Liver (tissue), 9 donors: ENCODE results near the gene CAST. TPM values are rescaled to one million over a fixed set of nuclear protein-coding genes. Genes with fewer than 3 reads are reported as not detected.

Experiments
- DNase-seq: peaks from one replicate; pipeline ENCODE4 v3.0.0-alpha.2; 2017; ENCODE audit warnings: low spot score
- H3K27ac ChIP-seq, 2 donors: one replicate each; pipeline ENCODE4 v1.7.0; 2013; ENCODE audit warnings: inconsistent platforms in 2 of 2, low read length in 2 of 2, control low read depth in 1 of 2, low read depth in 1 of 2, mild to moderate bottlenecking in 1 of 2
- H3K27me3 ChIP-seq, 4 donors: one replicate each; pipeline versions ENCODE4 v1.6.1 to v1.7.0; 2013; ENCODE audit warnings: low read length in 3 of 4, inconsistent platforms in 1 of 4, mild to moderate bottlenecking in 1 of 4, moderate library complexity in 1 of 4; ENCODE audit not compliant: control insufficient read depth in 4 of 4, insufficient read depth in 4 of 4
- H3K36me3 ChIP-seq, 4 donors: one replicate each; pipeline versions ENCODE4 v1.6.1 to v1.7.0; 2013; ENCODE audit warnings: low read length in 3 of 4, mild to moderate bottlenecking in 3 of 4, low read depth in 1 of 4, moderate library complexity in 1 of 4; ENCODE audit not compliant: control insufficient read depth in 4 of 4, insufficient read depth in 3 of 4
- H3K4me1 ChIP-seq, 4 donors: one replicate each; pipeline versions ENCODE4 v1.6.1 to v1.7.0; 2013; ENCODE audit warnings: low read length in 3 of 4, mild to moderate bottlenecking in 3 of 4, moderate library complexity in 1 of 4; ENCODE audit not compliant: control insufficient read depth in 4 of 4, insufficient read depth in 4 of 4
- H3K4me3 ChIP-seq, 3 donors: one replicate each; pipeline versions ENCODE4 v1.6.1 to v1.7.0; 2013; ENCODE audit warnings: low read length in 3 of 3, control low read depth in 1 of 3, low read depth in 1 of 3, mild to moderate bottlenecking in 1 of 3
- H3K9ac ChIP-seq, 2 donors: one replicate each; pipeline ENCODE4 v1.7.0; 2013; ENCODE audit warnings: low read length in 2 of 2, mild to moderate bottlenecking in 2 of 2, moderate library complexity in 2 of 2, control low read depth in 1 of 2, low read depth in 1 of 2
- H3K9me3 ChIP-seq, 4 donors: one replicate each; pipeline versions ENCODE4 v1.6.1 to v1.7.0; 2013; ENCODE audit warnings: low read length in 3 of 4; ENCODE audit not compliant: control insufficient read depth in 4 of 4
- EGR1 ChIP-seq, 2 donors: IDR thresholded peaks; 2 replicates each; pipeline ENCODE4 v1.6.1; 2016 to 2018; ENCODE audit warnings: antibody characterized with exemption in 2 of 2, low read depth in 2 of 2
- FOXA1 ChIP-seq: IDR thresholded peaks from 2 replicates; pipeline ENCODE4 v1.6.1; 2016; ENCODE audit warnings: antibody characterized with exemption
- FOXA2 ChIP-seq: IDR thresholded peaks from 2 replicates; pipeline ENCODE4 v1.6.1; 2016; ENCODE audit warnings: antibody characterized with exemption
- GABPA ChIP-seq, 2 donors: IDR thresholded peaks in 1 of 2; conservative IDR thresholded peaks in 1 of 2; 2 replicates each; pipeline ENCODE4 v1.6.1; 2016; ENCODE audit warnings: antibody characterized with exemption in 2 of 2, mild to moderate bottlenecking in 1 of 2, moderate library complexity in 1 of 2
- HNF4A ChIP-seq, 2 donors: conservative IDR thresholded peaks; 2 replicates each; pipeline ENCODE4 v1.6.1; 2016; ENCODE audit warnings: antibody characterized with exemption in 2 of 2, mild to moderate bottlenecking in 2 of 2
- HNF4G ChIP-seq: IDR thresholded peaks from 2 replicates; pipeline ENCODE4 v1.6.1; 2016; ENCODE audit warnings: antibody characterized with exemption
- JUND ChIP-seq, 2 donors: IDR thresholded peaks; 2 replicates each; pipeline ENCODE4 v1.6.1; 2016; ENCODE audit warnings: antibody characterized with exemption in 2 of 2
- NR2F2 ChIP-seq: IDR thresholded peaks from 2 replicates; pipeline ENCODE4 v1.6.1; 2016; ENCODE audit warnings: antibody characterized with exemption
- RXRA ChIP-seq, 2 donors: IDR thresholded peaks; 2 replicates each; pipeline ENCODE4 v1.6.1; 2017 to 2018; ENCODE audit warnings: antibody characterized with exemption in 2 of 2, mild to moderate bottlenecking in 1 of 2
- SP1 ChIP-seq: IDR thresholded peaks from 2 replicates; pipeline ENCODE4 v1.6.1; 2018; ENCODE audit warnings: antibody characterized with exemption, mild to moderate bottlenecking
- TAF1 ChIP-seq: conservative IDR thresholded peaks from 2 replicates; pipeline ENCODE4 v1.6.1; 2016; ENCODE audit warnings: antibody characterized with exemption, mild to moderate bottlenecking
- YY1 ChIP-seq: IDR thresholded peaks from 2 replicates; pipeline ENCODE4 v1.6.1; 2016; ENCODE audit warnings: antibody characterized with exemption, mild to moderate bottlenecking
- WGBS: extraction: QIAGEN DNeasy Blood & Tissue Kit; methylation state at CpG from one replicate; pipeline ENCODE4 v1.1.7; 2013; 5-methylcytosine and 5-hydroxymethylcytosine counted together
- polyA plus RNA-seq, 2 donors: library from polyadenylated mRNA; stranded (reverse) in 1 of 2; unstranded in 1 of 2; fragments of 200-250 nt in 1 of 2; fragments of >200 nt in 1 of 2; fragmentation: Nextera tagmentation in 1 of 2; extraction: Ambion mirVana in 1 of 2; gene quantifications; one replicate each; pipeline versions ENCODE4 v1.2.1 to v1.2.3, GENCODE V29; 2013 to 2015
- total RNA-seq, 2 donors: library from RNA; depleted of rRNA; stranded (reverse); fragments of >200 nt; gene quantifications; one replicate each; pipeline ENCODE4 v1.2.3, GENCODE V29; 2014
- TF ChIP-seq, protein P1 (sequence below): IDR thresholded peaks from 2 replicates; pipeline ENCODE4 v1.6.1; 2016; ENCODE audit warnings: antibody characterized with exemption, mild to moderate bottlenecking
- TF ChIP-seq, protein P2 (sequence below): IDR thresholded peaks from 2 replicates; pipeline ENCODE4 v1.6.1; 2016; ENCODE audit warnings: antibody characterized with exemption
- TF ChIP-seq, protein P3 (sequence below): IDR thresholded peaks from 2 replicates; pipeline ENCODE4 v1.6.1; 2016; ENCODE audit warnings: antibody characterized with exemption
- TF ChIP-seq, protein P4 (sequence below): fragments of 150-350 bp; IDR thresholded peaks from 2 replicates; pipeline ENCODE4 v1.5.1; 2017; ENCODE audit warnings: improper control_type of control experiment, low read depth, low read length; ENCODE audit not compliant: missing input control
- TF ChIP-seq, protein P5 (sequence below): IDR thresholded peaks from 2 replicates; pipeline ENCODE4 v1.6.1; 2016; ENCODE audit warnings: antibody characterized with exemption
- donor health status: healthy.
- donor health status: healthy.
- donor health status: healthy.
- donor health status: healthy.
- donor health status: healthy.

The CAST gene
- total and polyA plus RNA-seq, 4 donors = 43.3 to 126 (median 81.0) TPM

DNA sequence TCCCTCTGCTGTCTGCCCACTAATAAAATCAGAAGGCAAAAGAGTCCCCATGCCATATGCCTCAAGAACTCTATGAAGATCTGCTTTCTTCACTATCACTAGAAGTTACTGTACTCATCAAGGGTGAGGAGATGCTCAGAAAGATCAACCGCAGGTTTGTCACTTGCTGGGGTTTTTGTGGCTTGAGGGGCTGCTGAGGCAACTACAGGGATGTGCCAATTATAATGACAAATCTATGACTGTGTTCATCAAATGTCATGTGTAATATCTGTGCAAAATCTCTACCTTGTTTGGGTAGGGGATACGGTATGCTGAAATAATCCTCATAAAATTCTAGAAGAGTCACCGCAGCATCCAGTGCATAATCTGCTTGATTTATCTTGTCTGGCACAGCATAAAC, 132.6 kb downstream of the CAST start (continued):
- TF ChIP-seq, protein P1, sequence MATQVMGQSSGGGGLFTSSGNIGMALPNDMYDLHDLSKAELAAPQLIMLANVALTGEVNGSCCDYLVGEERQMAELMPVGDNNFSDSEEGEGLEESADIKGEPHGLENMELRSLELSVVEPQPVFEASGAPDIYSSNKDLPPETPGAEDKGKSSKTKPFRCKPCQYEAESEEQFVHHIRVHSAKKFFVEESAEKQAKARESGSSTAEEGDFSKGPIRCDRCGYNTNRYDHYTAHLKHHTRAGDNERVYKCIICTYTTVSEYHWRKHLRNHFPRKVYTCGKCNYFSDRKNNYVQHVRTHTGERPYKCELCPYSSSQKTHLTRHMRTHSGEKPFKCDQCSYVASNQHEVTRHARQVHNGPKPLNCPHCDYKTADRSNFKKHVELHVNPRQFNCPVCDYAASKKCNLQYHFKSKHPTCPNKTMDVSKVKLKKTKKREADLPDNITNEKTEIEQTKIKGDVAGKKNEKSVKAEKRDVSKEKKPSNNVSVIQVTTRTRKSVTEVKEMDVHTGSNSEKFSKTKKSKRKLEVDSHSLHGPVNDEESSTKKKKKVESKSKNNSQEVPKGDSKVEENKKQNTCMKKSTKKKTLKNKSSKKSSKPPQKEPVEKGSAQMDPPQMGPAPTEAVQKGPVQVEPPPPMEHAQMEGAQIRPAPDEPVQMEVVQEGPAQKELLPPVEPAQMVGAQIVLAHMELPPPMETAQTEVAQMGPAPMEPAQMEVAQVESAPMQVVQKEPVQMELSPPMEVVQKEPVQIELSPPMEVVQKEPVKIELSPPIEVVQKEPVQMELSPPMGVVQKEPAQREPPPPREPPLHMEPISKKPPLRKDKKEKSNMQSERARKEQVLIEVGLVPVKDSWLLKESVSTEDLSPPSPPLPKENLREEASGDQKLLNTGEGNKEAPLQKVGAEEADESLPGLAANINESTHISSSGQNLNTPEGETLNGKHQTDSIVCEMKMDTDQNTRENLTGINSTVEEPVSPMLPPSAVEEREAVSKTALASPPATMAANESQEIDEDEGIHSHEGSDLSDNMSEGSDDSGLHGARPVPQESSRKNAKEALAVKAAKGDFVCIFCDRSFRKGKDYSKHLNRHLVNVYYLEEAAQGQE = no peak
- TF ChIP-seq HNF4G = no peak
- no peak for TF ChIP-seq FOXA2
- TF ChIP-seq NR2F2 = no peak
- no peak for TF ChIP-seq RXRA (IDR thresholded peaks at IDR 0.05)
- no peak for TF ChIP-seq FOXA1
- no peak for TF ChIP-seq HNF4A (conservative IDR thresholded peaks at IDR 0.05)

DNA sequence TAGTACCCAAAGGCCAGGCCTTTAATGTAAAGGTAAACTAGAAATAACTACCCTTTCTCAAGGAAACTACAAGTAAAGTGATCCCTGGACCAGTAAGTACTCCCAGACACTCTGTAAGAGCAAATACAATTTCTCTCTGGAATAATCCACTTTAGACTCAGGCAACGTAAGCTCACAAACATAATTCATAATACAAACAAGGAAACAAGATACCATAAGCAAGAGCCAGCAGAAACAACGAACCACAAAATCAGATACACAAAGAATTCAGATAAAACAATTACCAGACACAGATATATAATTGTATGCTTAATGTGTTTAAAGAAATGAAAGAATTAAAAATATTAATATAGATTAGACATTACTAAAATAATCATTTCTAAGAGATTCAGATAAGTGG, 133.4 kb downstream of the CAST start:
- WGBS = 95% methylated on average over 2 of the region's 2 CpGs
- no peaks in the 10 kb centered on the region for H3K4me1 ChIP-seq
- H3K27ac ChIP-seq = no peak overlapping the region
- TF ChIP-seq GABPA (IDR thresholded peaks at IDR 0.05 in 1 of 2, conservative IDR thresholded peaks at IDR 0.05 in 1 of 2) = no peak
- TF ChIP-seq, protein P2, sequence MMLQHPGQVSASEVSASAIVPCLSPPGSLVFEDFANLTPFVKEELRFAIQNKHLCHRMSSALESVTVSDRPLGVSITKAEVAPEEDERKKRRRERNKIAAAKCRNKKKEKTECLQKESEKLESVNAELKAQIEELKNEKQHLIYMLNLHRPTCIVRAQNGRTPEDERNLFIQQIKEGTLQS = no peak
- no peak for TF ChIP-seq YY1
- no peak for TF ChIP-seq SP1
- TF ChIP-seq, protein P1 = no peak
- TF ChIP-seq EGR1 (IDR thresholded peaks at IDR 0.05; ENCODE audit: low read depth in 2 of 2) = no peak
- TF ChIP-seq, protein P3, sequence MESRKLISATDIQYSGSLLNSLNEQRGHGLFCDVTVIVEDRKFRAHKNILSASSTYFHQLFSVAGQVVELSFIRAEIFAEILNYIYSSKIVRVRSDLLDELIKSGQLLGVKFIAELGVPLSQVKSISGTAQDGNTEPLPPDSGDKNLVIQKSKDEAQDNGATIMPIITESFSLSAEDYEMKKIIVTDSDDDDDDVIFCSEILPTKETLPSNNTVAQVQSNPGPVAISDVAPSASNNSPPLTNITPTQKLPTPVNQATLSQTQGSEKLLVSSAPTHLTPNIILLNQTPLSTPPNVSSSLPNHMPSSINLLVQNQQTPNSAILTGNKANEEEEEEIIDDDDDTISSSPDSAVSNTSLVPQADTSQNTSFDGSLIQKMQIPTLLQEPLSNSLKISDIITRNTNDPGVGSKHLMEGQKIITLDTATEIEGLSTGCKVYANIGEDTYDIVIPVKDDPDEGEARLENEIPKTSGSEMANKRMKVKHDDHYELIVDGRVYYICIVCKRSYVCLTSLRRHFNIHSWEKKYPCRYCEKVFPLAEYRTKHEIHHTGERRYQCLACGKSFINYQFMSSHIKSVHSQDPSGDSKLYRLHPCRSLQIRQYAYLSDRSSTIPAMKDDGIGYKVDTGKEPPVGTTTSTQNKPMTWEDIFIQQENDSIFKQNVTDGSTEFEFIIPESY = no peak
- no peak for TF ChIP-seq HNF4A (conservative IDR thresholded peaks at IDR 0.05)
- no peak for TF ChIP-seq JUND (IDR thresholded peaks at IDR 0.05)
- no peak for TF ChIP-seq NR2F2
- TF ChIP-seq HNF4G = no peak
- TF ChIP-seq FOXA2 = no peak
- no peak for TF ChIP-seq TAF1
- TF ChIP-seq, protein P4, sequence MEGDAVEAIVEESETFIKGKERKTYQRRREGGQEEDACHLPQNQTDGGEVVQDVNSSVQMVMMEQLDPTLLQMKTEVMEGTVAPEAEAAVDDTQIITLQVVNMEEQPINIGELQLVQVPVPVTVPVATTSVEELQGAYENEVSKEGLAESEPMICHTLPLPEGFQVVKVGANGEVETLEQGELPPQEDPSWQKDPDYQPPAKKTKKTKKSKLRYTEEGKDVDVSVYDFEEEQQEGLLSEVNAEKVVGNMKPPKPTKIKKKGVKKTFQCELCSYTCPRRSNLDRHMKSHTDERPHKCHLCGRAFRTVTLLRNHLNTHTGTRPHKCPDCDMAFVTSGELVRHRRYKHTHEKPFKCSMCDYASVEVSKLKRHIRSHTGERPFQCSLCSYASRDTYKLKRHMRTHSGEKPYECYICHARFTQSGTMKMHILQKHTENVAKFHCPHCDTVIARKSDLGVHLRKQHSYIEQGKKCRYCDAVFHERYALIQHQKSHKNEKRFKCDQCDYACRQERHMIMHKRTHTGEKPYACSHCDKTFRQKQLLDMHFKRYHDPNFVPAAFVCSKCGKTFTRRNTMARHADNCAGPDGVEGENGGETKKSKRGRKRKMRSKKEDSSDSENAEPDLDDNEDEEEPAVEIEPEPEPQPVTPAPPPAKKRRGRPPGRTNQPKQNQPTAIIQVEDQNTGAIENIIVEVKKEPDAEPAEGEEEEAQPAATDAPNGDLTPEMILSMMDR = no peak
- no peak for TF ChIP-seq FOXA1
- TF ChIP-seq, protein P5, sequence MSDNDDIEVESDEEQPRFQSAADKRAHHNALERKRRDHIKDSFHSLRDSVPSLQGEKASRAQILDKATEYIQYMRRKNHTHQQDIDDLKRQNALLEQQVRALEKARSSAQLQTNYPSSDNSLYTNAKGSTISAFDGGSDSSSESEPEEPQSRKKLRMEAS = no peak
- no peaks in the 10 kb centered on the region for H3K27me3 ChIP-seq
- peaks cover 11 to 63% (median 50%) of the 10 kb centered on the region in 4 donors for H3K36me3 ChIP-seq
- no peak for DNase-seq
- H3K4me3 ChIP-seq = no peak overlapping the region
- no peaks in the 10 kb centered on the region for H3K9me3 ChIP-seq
- H3K9ac ChIP-seq = no peak overlapping the region
